ENCODE results near the gene TUBB. TPM values are rescaled to one million over a fixed set of nuclear protein-coding genes. Genes with fewer than 3 reads are reported as not detected.
"Not testable (repeated sequence)": the region's sequence is repeated elsewhere in the genome, so short reads cannot be mapped to it uniquely, and the experiment has no call there.

TUBB gene
- total RNA-seq, 1 donor from 2014 or later, result 698 TPM

- not testable (repeated sequence) for DNase-seq (ENCODE audit: low read depth)
Observed at GRCh38 chr6:30756405-30757003, 36.4 kb downstream of the TUBB start.

DNA sequence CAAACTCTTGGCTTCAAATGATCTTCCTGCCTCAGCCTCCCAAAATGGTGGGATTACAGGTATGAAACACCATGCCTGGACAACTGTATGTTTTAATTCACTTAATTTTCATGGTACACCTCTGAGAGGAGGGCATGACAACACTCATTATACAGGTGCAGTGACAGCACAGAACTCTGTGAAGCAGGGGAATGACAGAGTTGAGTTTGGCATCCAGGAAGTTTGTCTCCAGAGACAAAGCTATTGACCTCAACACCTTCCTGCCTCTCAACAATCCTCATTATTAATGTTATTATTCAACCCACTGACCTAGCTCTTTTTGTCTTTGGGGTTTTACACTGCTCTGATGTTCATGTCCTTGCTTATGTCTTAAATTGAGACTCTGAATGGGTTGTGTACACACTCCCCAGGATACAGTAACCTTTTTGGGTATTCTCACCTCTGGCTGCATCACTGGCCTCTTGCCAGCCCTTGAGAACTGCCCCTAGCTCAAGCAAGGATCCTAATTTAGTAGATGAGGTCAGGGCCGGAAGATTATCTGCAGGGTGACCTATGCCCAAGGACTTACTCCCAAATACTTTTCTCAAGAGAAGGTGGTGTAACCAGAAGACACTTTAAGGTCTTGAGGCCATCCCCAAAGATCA lies 37.2 kb downstream of the TUBB start:
- no peak for DNase-seq (ENCODE audit: low read depth)

GRCh38 chr6:30759575-30760239 lies 39.6 kb downstream of the TUBB start:
- peak; percentile 92 for DNase-seq (ENCODE audit: low read depth)

DNA sequence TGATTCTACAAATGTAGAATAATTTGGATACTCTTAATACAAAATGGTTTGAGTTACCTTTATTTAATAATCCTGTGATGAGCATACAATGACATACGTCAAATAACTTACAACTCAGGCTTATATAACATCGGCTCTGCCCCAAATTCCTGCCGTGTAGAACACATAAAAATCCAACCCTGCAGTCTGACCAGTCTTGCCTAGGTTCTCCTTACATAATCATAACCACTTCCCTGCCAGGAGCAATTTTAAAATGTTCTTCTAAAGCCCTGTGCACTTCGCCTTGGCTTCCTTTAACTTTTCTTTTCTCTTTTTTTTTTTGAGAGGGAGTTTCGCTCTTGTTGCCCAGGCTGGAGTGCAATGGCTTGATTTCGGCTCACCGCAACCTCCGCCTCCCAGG lies 40.4 kb downstream of the TUBB start:
- no peak for DNase-seq (ENCODE audit: low read depth)

DNA sequence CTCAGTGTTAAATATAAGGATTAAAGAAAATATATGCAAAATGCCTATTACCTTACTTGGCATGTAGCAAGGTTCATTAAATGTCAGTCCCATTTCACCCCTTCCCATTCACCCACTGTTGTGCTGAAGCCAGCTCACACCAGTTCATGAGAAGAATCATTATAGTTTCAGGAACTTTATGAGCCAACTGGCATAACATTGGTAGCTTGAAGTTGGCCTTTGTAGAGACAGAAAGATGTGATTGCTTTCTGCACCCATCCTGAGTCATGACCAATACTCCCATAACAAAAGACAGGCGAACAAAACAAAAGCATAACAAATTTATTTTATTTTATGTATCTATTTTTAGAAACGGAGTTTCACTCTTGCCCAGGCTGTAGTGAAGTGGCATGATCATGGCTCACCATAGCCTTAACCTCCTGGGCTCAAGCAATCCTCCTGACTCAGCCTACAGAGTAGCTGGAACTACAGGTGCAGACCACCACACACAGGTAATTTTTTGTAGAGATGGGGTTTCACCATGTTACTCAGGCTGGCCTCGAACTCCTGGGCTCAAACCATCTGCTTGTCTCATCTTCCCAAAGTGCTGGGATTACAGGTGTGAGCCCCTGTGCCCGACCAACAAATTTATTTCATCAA lies 41.8 kb downstream of the TUBB start:
- DNase-seq (ENCODE audit: low read depth), result no peak

GRCh38 chr6:30763155-30763617 lies 43.0 kb downstream of the TUBB start:
- DNase-seq (ENCODE audit: low read depth), result no peak

DNA sequence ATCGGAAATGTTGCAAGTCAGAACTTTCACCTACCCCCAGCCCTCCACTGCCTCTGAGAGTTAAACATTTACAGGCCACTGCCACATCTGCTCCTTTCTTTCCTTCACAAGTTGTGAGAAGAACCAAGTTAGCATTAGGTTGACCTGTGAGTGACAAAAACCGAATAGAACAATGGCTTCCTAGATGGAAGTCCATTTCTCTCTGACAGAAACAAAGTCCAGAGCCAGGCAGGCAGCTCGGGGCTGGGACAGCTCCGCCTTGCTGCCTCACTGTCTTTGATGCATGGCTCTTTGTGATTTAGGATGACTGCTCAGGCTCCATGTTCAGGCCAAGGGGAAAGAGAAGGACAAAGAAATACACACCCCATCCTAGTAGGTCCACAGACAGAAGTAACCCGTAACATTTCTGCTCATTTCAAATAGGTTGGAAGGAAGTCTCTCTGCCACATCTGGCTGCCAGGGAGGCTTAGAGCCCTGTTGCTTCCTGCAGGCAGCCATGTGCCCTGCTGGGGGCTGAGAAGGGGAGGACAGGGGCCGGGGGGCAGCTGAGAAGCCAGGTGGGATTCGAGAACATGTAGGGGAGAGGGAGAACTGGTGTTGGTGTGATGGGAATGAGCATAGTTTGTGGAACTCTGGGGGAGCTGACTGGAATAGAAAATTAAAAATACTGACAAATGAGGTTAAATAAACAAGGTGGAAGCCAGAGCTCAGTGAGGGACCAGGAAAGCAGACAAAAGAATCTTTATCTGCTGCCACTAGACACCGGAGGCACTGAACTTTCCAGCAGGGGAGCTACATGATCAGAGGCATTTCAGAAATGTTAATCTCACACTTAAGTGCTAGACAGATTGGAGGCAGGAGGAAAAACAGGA lies 43.7 kb downstream of the TUBB start:
- DNase-seq (ENCODE audit: low read depth), result no peak

DNA sequence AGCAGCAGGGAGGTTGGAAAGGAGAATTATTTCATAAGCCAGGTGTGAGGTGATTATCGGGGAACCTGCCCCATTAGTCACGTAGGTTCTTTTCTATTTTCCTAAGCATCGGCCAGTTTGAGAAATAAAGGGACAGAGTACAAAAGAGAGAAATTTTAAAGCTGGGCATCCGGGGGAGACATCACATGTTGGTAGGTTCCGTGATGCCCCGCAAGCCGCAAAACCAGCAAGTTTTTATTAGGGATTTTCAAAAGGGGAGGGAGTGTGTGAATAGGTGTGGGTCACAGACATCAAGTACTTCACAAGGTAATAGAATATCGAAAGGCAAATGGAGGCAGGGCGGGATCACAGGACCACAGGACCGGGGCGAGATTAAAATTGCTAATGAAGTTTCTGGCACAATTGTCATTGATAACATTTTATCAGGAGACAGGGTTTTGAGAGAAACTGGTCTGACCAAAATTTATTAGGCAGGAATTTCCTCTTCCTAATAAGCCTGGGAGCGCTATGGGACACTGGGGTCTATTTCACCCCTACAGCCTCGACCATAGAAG lies 44.4 kb downstream of the TUBB start:
- DNase-seq (ENCODE audit: low read depth), result not testable (repeated sequence)

- not testable (repeated sequence) for DNase-seq (ENCODE audit: low read depth)
Observed at GRCh38 chr6:30765495-30765894, 45.3 kb downstream of the TUBB start.

DNA sequence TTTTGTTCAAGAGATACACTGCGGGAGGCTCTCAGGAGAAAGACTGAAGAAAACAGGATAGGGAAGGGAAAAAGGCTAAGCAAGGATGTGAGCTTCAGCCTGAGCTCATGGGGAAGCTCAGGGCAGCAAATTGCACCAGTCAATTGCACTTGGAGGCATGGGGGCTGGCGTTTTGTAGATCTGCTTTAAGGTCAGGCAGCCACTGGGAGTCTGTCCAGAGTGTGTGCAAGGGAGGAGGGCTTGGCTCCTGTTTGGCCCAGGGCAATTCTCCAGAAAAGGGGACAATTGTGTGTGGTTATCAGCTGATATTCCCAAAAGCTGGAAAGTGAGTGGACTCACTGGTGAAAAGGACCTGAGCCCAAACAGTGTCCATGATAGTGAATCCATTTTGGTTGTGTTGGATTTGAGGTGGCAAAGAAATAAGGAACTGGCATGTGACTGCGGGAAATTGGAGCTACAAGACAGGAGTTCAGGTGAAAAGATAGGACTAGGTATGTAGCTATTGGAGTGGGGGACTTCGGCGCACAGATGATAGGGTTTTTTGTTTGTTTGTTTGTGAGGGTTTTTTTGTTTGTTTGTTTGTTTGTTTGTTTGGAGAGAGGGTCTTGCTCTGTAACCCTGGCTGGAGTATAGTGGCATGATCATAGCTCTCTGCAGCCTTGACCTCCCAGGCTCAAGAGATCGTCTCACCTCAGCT lies 46.5 kb downstream of the TUBB start:
- no peak for DNase-seq (ENCODE audit: low read depth)

- no peak for DNase-seq (ENCODE audit: low read depth)
Observed at GRCh38 chr6:30767158-30767943, 47.2 kb downstream of the TUBB start.

DNA sequence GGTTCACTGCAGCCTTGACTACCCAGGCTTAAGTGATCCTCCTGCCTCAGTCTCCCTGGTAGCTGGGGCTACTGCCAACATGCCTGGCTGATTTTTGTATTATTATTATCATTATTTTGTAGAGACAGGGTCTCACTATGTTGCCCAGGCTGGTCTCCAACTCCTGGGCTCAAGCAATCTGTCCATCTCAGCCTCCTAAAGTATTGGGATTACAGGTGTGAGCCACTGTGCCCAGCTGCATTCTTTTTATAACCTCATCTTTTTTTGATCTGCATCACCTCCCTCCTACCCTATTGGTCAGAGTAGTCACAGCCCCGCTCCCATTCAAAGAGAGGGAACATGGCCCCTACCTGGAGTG lies 47.8 kb downstream of the TUBB start:
- no peak for DNase-seq (ENCODE audit: low read depth)

- no peak for DNase-seq (ENCODE audit: low read depth)
Observed at GRCh38 chr6:30768634-30769087, 48.5 kb downstream of the TUBB start.

- peak; percentile 88 for DNase-seq (ENCODE audit: low read depth)
Observed at GRCh38 chr6:30769088-30769852, 49.1 kb downstream of the TUBB start.

DNA sequence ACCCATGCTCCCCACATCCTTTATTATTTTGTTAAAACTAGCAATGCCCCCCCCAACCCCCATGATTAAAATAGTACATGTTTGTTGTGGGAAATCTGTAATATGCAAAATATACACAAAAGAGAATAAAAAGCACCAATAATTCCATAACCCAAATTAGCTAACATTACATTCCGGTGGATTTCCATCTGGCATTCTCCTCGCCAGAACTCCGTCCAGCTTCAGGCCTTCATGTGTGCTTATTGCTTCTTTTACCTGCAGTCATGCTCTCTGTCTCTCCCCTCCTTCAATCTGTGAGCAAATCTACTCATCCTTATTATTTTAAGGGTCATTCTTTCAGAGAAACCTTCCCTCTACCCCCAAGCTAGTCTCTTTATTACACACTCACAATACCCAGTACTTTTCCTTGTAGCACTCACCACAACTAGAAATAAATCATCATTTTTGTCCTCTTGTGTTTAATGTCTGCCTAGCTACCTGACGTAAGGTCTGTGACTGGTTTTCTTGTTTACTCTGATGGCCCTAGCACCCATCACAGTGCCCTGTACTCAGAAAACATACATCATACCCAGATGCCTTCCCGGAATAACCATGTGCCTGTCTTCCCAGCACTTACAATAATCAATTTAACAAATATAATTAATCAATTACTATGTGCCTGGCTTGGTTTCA lies 49.8 kb downstream of the TUBB start:
- DNase-seq (ENCODE audit: low read depth), result no peak

- no peak for DNase-seq (ENCODE audit: low read depth)
Observed at GRCh38 chr6:30770592-30770991, 50.4 kb downstream of the TUBB start.

DNA sequence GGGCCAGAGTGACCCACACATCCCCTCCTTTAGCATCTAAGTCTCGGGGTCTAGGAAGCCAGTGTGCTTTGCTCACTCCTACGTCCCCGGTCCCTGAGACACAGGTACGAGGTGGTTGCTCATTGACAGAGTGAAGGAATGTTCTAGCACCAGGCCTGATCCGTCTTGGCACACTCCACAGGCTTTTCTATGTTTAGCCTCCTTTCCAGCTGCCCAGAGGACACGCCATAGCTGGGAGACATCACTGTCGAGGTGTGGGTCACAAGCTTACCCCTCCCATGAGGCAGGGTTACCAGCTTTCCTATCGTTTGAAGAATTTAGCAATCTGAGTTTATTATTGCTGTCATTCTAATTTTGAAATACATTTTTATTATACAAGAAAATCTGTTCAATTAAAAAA lies 54.5 kb downstream of the TUBB start:
- no peak for DNase-seq (ENCODE audit: low read depth)
